ENCODE data around the gene CDC7.
"Not testable (repeated sequence)": the region's sequence is repeated elsewhere in the genome, so short reads cannot be mapped to it uniquely, and the experiment has no call there.

Gene CDC7

DNA sequence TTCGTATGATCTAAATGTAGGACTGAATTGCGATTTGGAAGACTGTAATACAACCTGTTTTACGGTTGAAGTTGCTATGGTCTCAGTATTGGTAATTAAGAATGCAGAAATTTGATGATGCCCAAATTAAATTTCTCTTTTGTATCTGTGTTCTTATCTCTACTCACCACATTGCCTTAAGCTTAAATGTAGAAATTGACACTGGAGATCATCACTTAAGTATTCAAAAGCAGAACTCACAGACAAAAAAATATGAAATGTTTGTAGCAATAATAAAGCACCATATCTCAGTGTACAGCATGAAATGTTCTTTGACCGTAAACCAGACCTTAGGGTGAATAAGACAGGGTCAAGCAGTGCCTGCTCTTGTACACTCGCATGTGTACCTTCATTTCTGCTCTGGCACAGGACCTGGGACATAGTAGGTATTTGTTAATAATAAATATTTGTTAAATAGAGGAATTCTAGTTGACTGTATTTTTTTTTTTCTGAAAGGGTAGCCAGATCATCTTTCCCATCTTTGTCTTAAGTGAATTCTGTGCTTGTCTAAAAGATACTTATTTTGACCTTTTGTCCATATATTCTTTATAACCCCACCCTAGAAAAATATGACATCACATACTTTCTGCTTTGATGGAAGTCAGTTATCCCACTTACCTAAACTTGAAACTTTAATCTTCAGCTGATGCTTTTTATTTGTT, 1.5 kb downstream of the CDC7 start:
- peak overlapping the region; percentile 2 for H3K4me3 Mint-ChIP-seq
- no peak for ATAC-seq (ENCODE audit: low read depth)
- H3K27ac Mint-ChIP-seq: no peak overlapping the region
- H3K27me3 Mint-ChIP-seq: no peaks in the 10 kb centered on the region
- peaks cover 10% of the 10 kb centered on the region for H3K4me1 Mint-ChIP-seq
- DNase-seq (ENCODE audit: low spot score in 2 of 2): no peak
- H3K9me3 Mint-ChIP-seq: no peaks in the 10 kb centered on the region
- H3K36me3 Mint-ChIP-seq: no peaks in the 10 kb centered on the region

DNA sequence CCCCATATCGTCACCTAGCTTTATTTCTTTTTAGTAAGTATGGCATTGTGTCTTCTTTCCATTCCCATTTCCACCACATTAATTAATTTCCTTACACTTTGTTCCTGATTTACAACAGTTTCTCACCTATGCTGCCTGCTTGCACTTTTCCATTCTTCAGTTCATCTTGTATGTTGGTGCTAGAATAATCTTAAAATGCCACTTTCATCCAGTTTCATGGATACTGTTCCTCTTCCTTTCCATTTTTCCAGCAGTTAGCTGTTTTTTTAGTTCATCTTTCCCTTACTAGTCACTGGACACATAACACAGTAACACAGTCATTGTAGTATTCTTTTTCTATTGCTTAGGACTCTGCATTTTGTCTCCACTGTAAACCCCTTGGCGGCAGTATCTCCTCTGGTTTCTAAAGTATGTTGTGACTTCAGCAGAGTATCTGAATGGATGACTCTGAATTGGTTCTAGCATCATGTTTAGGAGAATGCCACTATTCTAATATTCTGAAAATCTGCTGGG, 2.1 kb downstream of the CDC7 start:
- Mint-ChIP-seq H3K36me3 (no peaks in the 10 kb centered on the region), H3K4me1 (peaks cover 10% of the 10 kb centered on the region), H3K27me3 (no peaks in the 10 kb centered on the region), H3K4me3 (peak overlapping the region; percentile 2), H3K9me3 (no peaks in the 10 kb centered on the region), H3K27ac (no peak overlapping the region)
- ATAC-seq (ENCODE audit: low read depth): no peak
- DNase-seq (ENCODE audit: low spot score in 2 of 2): no peak

DNA sequence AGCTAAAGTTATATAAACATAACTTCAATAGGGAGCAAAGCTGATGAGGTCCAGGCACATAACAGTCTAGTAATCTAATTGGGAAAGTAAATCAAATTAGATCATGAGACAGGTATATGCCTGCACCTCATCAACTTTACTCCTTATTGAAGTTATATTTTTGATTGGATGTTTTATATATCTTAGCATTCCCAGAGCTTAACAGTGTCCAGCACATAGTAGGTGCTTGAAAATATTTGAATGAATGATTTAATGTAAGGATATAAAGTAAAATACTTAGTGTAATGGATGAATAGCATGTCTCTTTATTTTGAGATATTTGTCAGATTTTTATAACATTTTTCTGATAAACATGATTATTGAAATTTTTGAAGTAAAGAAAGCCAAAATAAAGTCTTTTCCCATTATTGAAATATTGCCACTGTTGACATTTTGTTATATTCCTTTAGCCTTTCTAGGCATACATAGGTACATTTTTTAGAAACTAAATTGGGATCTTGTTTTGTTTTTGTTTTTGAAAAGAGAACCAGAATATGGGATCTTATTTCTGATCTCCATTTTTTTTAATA, 2.8 kb downstream of the CDC7 start:
- Mint-ChIP-seq H3K27me3 (no peaks in the 10 kb centered on the region), H3K36me3 (no peaks in the 10 kb centered on the region)
- ATAC-seq (ENCODE audit: low read depth): no peak

DNA sequence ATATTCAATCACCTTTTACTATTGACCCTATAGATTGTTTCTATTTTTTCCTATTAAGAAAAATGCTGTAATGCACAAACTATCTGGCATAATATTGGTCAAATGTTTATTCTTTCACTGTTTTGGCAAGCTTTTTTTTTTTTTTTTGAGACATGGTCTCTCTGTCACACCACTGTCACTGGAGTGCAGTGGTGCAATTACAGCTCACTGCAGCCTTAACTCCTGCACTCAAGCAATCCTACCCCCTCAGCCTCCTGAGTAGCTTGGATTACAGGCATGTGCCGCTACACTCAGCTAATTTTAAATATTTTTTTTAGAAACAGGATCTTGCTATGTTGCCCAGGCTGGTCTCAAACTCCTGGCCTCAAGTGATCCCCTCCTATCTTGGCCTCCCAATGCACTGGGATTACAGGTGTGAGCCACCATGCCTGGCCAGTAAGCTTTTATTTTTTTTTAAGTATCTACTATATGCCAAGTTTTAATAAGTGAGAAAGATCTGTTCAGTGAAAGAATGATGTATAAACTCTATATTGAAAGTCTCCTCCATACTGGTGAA, 3.4 kb downstream of the CDC7 start:
- H3K4me3 Mint-ChIP-seq: no peak overlapping the region
- no peak for ATAC-seq (ENCODE audit: low read depth)
- H3K27me3 Mint-ChIP-seq: no peaks in the 10 kb centered on the region
- H3K27ac Mint-ChIP-seq: no peak overlapping the region
- peaks cover 4% of the 10 kb centered on the region for H3K36me3 Mint-ChIP-seq
- no peaks in the 10 kb centered on the region for H3K9me3 Mint-ChIP-seq
- DNase-seq (ENCODE audit: low spot score in 2 of 2): no peak
- H3K4me1 Mint-ChIP-seq: peaks cover 14% of the 10 kb centered on the region

More for the DNA sequence above, 2.8 kb downstream of the CDC7 start:
- no peak for DNase-seq (ENCODE audit: low spot score in 2 of 2)
- Mint-ChIP-seq H3K4me3 (no peak overlapping the region), H3K9me3 (no peaks in the 10 kb centered on the region), H3K27ac (no peak overlapping the region), H3K4me1 (peaks cover 10% of the 10 kb centered on the region)

DNA sequence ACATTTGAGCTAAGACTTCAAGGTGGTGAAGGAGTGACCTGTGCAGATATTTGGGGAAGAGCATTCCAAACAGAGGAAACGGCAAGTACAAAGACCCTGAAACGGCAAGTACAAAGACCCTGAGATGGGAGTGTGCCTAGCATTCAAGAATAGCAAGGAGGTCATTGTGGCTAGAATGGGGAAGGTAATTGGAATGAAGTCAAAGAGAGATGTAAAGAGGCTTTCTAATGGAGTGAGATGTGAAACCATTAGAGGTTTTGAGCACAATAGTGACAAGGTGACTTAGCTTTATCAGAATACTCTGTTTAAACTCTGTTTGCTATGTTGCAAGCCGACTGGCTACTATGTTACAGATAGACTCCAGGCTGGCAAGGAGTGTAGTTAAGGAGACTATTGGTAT, 4.4 kb downstream of the CDC7 start:
- Mint-ChIP-seq H3K36me3 (peaks cover 9% of the 10 kb centered on the region), H3K27ac (peak overlapping the region; percentile 7), H3K4me1 (peaks cover 14% of the 10 kb centered on the region), H3K9me3 (no peaks in the 10 kb centered on the region), H3K4me3 (no peak overlapping the region), H3K27me3 (no peaks in the 10 kb centered on the region)
- DNase-seq (ENCODE audit: low spot score in 2 of 2) (no peak), ATAC-seq (ENCODE audit: low read depth) (no peak)

DNA sequence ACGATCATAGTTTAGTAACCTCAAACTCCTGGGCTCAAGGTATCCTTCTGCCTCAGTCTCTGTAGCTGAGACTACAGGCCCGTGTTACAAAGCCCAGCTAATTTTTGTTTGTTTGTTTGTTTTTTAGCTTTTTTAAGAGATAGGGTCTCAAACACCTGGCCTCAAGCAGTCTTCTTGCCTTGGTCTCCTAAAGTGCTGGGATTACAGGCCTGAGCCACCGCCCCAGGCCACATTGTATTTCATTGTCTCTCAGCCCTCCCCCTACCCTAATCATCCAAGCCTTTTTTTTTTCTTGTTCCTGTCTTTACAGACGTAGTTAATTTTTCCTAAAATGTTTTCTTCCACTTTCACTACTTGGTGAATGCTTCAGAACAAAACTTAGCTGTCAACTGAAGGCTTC, 5.4 kb downstream of the CDC7 start:
- H3K4me3 Mint-ChIP-seq: no peak overlapping the region
- H3K9me3 Mint-ChIP-seq: no peaks in the 10 kb centered on the region
- peaks cover 14% of the 10 kb centered on the region for H3K4me1 Mint-ChIP-seq
- ATAC-seq (ENCODE audit: low read depth): no peak
- DNase-seq (ENCODE audit: low spot score in 2 of 2): no peak
- no peak overlapping the region for H3K27ac Mint-ChIP-seq
- no peaks in the 10 kb centered on the region for H3K27me3 Mint-ChIP-seq
- peaks cover 15% of the 10 kb centered on the region for H3K36me3 Mint-ChIP-seq

DNA sequence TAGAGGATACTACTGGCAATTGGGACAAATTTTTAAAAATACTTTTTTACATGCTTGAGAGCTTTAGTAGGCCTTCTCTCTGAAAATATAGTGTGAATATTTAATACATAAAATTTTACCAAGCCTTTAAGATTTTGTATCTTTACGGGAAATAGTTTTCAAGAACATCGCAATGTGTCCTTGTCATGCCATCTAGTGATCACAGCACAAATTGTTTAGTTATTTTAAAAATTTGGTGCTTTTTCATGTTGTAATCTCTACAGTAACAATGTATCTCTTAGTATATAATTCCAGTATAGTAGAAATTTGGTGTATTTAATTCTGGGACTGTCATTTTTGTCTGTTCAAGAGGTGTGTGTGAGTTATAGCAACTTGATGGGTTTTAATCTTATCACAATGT, 6.7 kb downstream of the CDC7 start:
- Mint-ChIP-seq H3K27me3 (no peaks in the 10 kb centered on the region), H3K27ac (no peak overlapping the region), H3K4me3 (no peak overlapping the region), H3K36me3 (peaks cover 15% of the 10 kb centered on the region), H3K9me3 (no peaks in the 10 kb centered on the region), H3K4me1 (peaks cover 14% of the 10 kb centered on the region)
- DNase-seq (ENCODE audit: low spot score in 2 of 2) (no peak), ATAC-seq (ENCODE audit: low read depth) (no peak)

DNA sequence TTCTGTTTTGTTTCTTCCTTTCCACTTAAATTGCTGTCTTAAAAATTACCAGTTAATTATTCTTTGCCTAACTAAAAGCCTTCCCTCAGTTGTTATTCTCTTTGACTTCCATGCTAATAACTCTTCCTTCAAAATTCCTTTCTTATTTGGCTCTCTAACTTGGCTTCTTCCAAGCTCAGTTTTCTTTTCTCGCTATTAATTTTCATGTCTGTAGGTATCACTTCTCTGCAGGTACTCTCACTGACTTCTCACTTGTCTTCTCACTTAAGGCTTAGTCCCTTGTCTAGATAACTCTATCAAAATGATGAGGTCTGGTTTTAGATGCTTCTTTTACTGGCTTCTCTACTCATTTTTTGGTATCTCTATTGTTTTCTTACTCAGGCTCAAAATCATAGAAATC, 10.1 kb downstream of the CDC7 start:
- H3K36me3 Mint-ChIP-seq: peaks cover 21% of the 10 kb centered on the region
- ATAC-seq (ENCODE audit: low read depth): no peak
- H3K4me1 Mint-ChIP-seq: peaks cover 5% of the 10 kb centered on the region
- no peak overlapping the region for H3K27ac Mint-ChIP-seq
- no peaks in the 10 kb centered on the region for H3K9me3 Mint-ChIP-seq
- DNase-seq (ENCODE audit: low spot score in 2 of 2): no peak
- no peak overlapping the region for H3K4me3 Mint-ChIP-seq
- no peaks in the 10 kb centered on the region for H3K27me3 Mint-ChIP-seq

DNA sequence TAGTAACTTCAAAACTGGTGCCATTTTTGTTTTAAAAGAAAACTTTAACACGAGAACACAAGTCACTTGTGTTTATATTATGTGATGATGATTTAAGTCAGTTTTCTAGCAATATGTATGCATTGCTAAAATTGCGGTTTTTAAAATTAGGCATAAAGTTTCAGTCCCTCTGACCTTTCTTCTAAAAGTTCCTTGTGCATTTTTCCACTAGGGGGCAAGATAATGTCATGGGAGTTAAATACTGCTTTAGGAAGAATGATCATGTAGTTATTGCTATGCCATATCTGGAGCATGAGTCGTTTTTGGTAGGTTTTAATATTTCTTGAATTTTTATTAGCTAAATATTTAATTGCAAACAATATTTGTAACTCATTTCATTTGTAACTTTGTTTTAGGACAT, 10.7 kb downstream of the CDC7 start:
- ATAC-seq (ENCODE audit: low read depth): no peak
- Mint-ChIP-seq H3K27ac (no peak overlapping the region), H3K4me3 (no peak overlapping the region), H3K27me3 (no peaks in the 10 kb centered on the region), H3K36me3 (peaks cover 21% of the 10 kb centered on the region), H3K9me3 (no peaks in the 10 kb centered on the region), H3K4me1 (peaks cover 5% of the 10 kb centered on the region)
- no peak for DNase-seq (ENCODE audit: low spot score in 2 of 2)

DNA sequence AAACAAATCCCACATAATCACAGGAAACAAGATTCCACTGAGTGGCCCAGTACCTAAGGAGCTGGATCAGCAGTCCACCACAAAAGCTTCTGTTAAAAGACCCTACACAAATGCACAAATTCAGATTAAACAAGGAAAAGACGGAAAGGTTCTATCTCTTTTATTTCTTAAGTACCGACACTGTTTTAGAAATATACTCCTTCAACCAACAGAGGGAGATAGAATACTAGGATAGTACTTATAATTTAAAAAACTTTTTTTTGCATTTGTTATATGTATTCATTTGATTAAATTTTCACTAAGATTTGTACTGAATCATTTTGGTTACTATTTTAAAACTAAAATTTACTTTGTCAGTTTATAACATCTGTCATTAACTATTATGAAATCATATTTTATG, 12.5 kb downstream of the CDC7 start:
- no peaks in the 10 kb centered on the region for H3K27me3 Mint-ChIP-seq
- peaks cover 28% of the 10 kb centered on the region for H3K36me3 Mint-ChIP-seq
- DNase-seq (ENCODE audit: low spot score in 2 of 2) (no peak), ATAC-seq (ENCODE audit: low read depth) (no peak)
- H3K27ac Mint-ChIP-seq: no peak overlapping the region
- H3K4me1 Mint-ChIP-seq: peaks cover 5% of the 10 kb centered on the region
- H3K4me3 Mint-ChIP-seq: no peak overlapping the region
- no peaks in the 10 kb centered on the region for H3K9me3 Mint-ChIP-seq

DNA sequence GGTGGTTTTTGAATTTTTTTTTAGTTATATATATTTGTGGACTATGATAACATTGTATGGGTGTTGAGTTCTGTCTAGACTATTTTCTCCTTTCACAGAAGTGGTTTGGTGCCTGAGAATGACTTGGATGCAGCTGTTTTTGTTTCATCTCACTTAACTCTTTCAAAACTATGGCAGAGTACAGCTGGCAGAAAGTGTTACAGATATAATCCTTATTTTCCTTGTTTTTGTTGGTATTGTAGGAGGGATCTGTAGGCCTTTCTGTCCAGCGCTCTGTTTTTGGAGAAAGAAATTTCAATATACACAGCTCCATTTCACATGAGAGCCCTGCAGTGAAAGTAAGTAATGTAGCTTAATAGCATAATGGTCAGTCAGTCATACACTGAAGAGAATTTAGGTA, 13.1 kb downstream of the CDC7 start:
- H3K4me3 Mint-ChIP-seq: no peak overlapping the region
- H3K27me3 Mint-ChIP-seq: no peaks in the 10 kb centered on the region
- DNase-seq (ENCODE audit: low spot score in 2 of 2): no peak
- peaks cover 30% of the 10 kb centered on the region for H3K36me3 Mint-ChIP-seq
- H3K4me1 Mint-ChIP-seq: peaks cover 3% of the 10 kb centered on the region
- no peaks in the 10 kb centered on the region for H3K9me3 Mint-ChIP-seq
- no peak overlapping the region for H3K27ac Mint-ChIP-seq
- no peak for ATAC-seq (ENCODE audit: low read depth)

DNA sequence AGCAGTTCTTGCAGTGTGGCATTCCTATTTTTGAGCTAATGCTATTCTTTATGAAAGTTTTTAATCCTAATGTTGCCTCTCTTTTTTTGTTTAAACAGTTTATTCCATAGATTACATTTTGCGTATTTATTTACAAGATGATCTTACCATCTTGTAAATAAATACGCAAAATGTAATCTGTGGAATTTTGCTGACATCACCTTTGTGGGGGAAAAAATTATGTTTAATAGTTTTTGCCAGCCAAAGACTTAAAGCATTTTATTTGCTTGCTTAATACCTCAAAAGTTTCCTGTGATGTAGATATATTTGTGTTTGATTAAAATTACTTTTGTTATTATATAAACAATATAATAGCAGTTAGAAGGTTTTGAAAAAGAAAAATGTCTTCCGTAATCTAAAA, 15.3 kb downstream of the CDC7 start:
- Mint-ChIP-seq H3K4me3 (no peak overlapping the region), H3K9me3 (no peaks in the 10 kb centered on the region), H3K27ac (no peak overlapping the region), H3K36me3 (peaks cover 16% of the 10 kb centered on the region), H3K27me3 (no peaks in the 10 kb centered on the region), H3K4me1 (no peaks in the 10 kb centered on the region)
- DNase-seq (ENCODE audit: low spot score in 2 of 2) (no peak), ATAC-seq (ENCODE audit: low read depth) (no peak)

DNA sequence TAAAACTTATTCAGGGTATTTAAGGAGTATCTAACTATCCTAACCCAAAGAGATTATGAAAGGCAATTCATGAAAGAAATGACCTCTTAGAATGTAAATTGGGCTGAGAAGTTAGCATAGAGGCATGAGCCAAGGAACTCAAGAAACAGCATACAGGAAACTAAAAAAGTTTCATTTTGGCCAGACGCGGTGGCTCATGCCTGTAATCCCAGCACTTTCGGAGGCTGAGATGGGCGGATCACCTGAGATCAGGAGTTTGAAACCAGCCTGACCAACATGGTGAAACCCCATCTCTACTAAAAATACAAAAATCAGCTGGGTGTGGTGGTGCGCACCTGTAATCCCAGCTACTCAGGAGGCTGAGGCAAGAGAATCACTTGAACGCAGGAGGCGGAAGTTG, 16.0 kb downstream of the CDC7 start:
- peaks cover 16% of the 10 kb centered on the region for H3K36me3 Mint-ChIP-seq
- H3K4me1 Mint-ChIP-seq; ATAC-seq (ENCODE audit: low read depth); DNase-seq (ENCODE audit: low spot score in 2 of 2); H3K27me3 Mint-ChIP-seq; H3K4me3 Mint-ChIP-seq; H3K27ac Mint-ChIP-seq; H3K9me3 Mint-ChIP-seq: not testable (repeated sequence)

DNA sequence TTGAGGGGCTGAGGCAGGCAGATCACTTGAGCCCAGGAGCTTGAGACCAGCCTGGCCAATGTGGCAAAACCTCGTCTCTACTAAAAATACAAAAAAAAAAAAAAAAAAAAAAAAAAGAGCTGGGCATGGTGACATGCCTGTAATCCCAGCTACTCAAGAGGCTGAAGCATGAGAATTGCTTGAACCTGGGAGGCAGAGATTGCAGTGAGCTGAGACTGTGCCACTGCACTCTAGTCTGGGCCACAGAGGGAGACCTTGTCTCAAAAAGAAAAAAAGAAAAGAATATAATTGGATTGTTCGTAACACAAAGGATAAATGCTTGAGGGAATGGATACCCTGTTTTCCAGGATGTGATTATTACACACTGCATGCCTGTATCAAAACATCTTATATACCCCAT, 18.5 kb downstream of the CDC7 start:
- DNase-seq (ENCODE audit: low spot score in 2 of 2); H3K4me3 Mint-ChIP-seq; ATAC-seq (ENCODE audit: low read depth); H3K4me1 Mint-ChIP-seq; H3K27me3 Mint-ChIP-seq; H3K9me3 Mint-ChIP-seq; H3K27ac Mint-ChIP-seq: not testable (repeated sequence)
- H3K36me3 Mint-ChIP-seq: peaks cover 16% of the 10 kb centered on the region
